GM21717 (cell line): ENCODE data around the gene ABCA13.
"Not testable (repeated sequence)": the region's sequence is repeated elsewhere in the genome, so short reads cannot be mapped to it uniquely, and the experiment has no call there.

Experiments
- ATAC-seq: cut with Tn5 transposase; IDR thresholded peaks from one replicate; pipeline ENCODE4 v1.9.1; 2021; ENCODE audit warnings: mild to moderate bottlenecking, moderate library complexity; ENCODE audit not compliant: unreplicated experiment

ABCA13 gene

GRCh38 chr7:48171202-48171601 lies at the start of gene ABCA13:
Gene ABCA13, plus strand, starts transcription at chr7:48171458. Its CDS starts 26 bp downstream, at chr7:48171484.
- no peak for ATAC-seq

DNA sequence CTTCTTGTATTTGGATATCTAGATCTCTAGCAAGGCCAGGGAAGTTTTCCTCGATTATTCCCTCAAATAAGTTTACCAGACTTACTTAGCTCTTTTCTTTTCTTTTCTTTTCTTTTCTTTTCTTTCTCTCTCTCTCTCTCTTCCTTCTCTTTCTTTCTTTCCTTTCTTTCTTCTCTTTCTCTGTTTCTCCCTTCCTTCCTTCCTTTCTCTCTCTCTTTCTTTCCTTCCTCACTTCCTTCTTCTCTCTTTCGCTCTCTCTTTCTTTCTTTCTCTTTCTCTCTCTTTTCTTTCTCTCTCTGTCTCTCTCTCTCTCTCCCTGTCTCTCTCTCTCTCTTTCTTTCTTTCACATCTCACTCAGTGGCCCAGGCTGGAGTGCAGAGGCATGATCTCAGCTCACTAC lies 45.2 kb upstream of the ABCA13 start:
- no peak for ATAC-seq

DNA sequence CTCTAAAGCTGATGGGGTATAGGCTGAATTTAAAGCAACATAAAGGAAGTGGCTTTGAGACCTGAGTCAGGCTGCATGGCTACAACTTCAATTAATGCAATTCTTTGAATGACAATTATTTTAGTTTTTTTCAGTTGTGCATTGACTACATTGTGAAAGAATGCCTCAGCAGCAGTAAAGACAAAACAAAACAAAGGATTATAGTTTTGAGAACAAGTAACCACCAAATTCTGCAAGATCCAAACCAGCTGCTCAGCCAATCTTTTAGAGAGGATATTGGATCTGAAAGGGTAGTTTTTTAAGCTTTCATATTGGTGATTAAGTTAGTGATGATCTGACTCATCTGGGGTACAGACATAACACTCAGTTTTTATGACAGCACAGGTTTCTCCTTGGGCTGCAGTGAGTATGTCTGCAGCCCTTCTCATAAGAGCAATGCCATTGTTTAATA lies 40.6 kb upstream of the ABCA13 start:
- ATAC-seq, result peak; percentile 80

- no peak for ATAC-seq
Measured at GRCh38 chr7:48132792-48133191, 38.5 kb upstream of the ABCA13 start.

- ATAC-seq, result no peak
Measured at GRCh38 chr7:48139459-48139858, 31.8 kb upstream of the ABCA13 start.

DNA sequence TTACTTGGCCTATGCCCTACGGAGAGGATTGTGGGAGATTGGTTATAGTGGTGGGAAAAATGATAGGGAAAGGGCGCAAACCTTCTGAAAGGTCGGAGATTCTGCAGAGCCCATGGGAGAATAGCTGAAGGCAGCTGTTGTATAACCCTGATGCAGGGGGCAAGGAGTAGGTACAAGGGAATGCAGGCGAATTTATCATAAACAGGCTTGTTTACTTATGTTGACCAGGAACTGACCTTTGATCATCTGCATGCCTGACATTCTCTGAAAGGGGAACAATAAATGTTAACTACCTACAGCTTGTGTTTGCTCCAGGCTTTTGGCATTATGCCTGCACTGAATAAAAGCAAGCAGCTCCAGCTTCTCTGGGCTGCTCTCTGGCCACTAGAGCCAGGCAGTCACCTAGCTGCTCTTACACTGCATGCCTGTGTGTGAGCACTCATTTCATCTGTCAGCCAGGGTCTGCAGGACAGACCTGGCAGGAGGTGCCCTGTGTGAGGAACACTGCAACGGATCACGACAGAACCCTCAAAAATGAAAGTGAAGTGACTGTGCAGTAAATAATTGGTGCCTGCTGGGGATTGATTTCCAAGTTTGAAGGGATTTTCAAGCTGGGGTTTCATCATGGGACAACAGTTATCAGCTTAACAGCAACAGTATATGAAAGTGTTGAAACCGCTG lies 31.1 kb upstream of the ABCA13 start:
- ATAC-seq, result no peak

- no peak for ATAC-seq
Measured at GRCh38 chr7:48141521-48141920, 29.7 kb upstream of the ABCA13 start.

- no peak for ATAC-seq
Measured at GRCh38 chr7:48144291-48144768, 26.9 kb upstream of the ABCA13 start.

GRCh38 chr7:48147078-48147591 lies 24.1 kb upstream of the ABCA13 start:
- ATAC-seq, result no peak

DNA sequence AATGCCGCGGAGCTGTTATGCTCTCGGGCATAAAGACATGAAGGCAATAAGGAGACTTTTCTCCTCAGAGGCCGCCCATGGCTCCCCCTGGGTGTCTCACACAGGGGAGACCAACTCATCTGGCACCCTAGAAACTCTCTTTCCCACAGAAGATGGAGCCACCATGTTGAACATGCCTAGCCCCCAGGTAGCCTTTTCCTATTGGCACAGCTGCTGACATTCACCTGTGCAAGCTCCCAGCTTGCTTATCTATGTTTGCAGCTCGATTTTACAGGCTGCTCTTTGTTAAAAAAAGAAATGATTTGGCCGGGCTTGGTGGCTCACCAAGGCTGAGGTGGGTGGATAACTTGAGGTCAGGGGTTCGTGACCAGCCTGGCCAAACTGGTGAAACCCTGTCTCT lies 23.6 kb upstream of the ABCA13 start:
- ATAC-seq, result not testable (repeated sequence)

DNA sequence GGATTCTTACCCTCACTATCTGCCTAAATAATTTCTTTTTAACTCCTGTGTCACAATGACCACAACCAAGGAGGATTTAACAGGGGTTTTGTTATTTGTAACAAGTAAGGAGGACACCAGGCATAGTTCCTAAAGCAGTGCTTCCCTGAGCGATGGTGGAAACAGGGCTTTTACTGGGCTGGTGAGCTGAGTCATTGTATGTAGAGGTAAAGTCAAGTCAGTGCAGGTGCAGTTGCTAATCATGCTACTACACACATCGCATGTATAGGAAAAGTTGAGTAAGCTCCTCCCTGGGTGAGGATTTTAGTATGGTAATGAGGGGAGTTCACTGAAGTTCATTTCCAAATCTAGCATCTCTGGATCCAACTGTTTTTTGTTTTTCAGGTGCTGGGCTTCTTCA lies 22.9 kb upstream of the ABCA13 start:
- no peak for ATAC-seq

DNA sequence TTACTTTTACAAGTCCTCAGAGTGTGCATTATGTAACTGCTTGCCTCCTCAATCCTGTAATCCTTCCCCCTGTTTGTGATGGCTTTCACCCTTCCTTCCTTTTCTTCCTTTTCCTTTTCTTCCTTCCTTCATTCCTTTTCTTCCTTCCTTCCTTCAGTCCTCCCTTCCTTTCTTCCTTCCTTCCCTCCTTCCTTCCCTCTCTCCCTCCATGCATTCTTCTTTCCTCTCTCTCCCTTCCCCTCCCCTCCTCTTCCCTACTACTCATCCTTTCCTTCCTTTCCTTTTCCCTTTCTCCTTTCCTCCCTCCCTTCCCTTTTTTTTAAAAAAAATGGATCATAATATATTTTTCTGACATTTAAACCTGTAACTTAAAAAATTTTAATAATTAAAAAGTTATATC lies 22.2 kb upstream of the ABCA13 start:
- ATAC-seq, result no peak

DNA sequence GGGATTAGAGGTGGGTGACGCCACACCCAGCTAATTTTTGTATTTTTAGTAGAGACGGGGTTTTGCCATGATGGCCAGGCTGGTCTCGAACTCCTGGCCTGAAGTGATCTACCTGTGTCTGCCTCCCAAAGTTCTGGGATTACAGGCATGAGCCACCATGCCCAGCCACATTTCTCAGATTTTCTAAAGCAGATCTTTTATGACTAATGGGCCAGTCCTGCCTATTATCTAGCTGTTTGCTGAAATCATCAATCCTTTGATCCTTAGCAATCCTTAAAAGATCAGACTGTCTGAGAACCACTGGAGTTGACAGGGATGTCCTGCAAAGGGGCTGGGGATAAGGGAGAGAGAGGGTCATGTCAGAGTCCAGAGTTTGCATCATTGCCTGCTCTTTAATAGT lies 21.2 kb upstream of the ABCA13 start:
- ATAC-seq, result no peak

- ATAC-seq, result no peak
Measured at GRCh38 chr7:48154792-48155413, 16.4 kb upstream of the ABCA13 start.

DNA sequence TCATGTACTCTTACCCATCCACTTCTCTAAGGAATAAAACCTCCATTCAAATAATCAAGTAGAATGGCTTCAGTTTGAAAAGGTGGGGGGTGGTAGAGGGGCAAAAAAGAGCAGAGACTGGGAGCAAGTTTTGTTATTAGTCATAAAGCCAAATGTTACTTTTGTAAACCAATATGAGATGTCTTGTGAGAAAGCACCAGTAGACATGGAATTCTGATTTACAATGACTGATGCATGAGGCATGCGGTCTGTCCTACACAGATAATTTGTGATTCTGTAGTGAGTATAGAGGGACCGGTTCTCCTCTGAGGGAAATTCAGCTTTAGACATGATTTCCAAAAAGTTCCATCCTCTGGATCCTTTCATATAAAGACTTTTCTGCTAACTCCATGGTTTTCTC lies 12.9 kb upstream of the ABCA13 start:
- no peak for ATAC-seq

- no peak for ATAC-seq
Measured at GRCh38 chr7:48161407-48162125, 9.7 kb upstream of the ABCA13 start.

GRCh38 chr7:48165157-48165556 lies 6.1 kb upstream of the ABCA13 start:
- no peak for ATAC-seq

GRCh38 chr7:48168159-48168558 lies 3.1 kb upstream of the ABCA13 start:
- no peak for ATAC-seq

GRCh38 chr7:48170506-48170905 lies 752 bp upstream of the ABCA13 start:
- no peak for ATAC-seq

GRCh38 chr7:48173313-48173712 lies 2.1 kb downstream of the ABCA13 start:
- ATAC-seq, result no peak

DNA sequence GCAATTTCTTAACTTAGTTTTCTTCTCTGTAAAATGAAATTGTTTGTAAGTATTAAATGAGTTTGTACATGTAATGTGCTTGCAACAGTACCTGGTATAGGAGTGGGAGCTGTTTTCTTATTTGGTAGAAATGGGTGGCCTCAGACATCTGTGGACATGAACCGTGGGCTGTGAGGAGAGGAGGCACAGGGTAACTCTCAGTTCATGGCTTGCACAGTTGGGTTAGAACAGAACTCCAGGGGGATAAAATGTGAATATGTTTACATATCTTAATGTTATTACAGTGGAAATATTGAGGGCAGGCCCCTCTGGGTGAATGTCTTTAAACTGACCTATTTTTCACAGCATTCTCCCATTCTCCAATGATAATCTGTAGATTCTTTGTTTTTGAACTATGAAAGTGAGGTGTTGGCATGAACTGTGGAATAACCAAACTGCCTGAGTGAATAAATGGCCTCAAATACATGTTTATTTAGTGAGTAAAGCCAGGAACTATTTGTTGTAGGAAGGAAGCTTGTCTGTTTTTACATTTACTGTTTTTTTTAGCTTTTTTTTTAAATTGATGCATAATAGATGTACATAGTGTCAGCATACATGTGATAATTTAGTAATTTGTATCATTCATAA lies 2.6 kb downstream of the ABCA13 start:
- no peak for ATAC-seq
